Lower lobe of right lung (tissue), 2 donors: ENCODE measurements around the gene PAQR3. TPM values are rescaled to one million over a fixed set of nuclear protein-coding genes. Genes with fewer than 3 reads are reported as not detected.

Experiments
- ATAC-seq, 2 donors: fragments of 200-7000 bp; cut with Tn5 transposase; one replicate each; pipeline ENCODE4 v1.9.1; 2020 to 2022; ENCODE audit warnings: mild to moderate bottlenecking in 2 of 2, moderate library complexity in 2 of 2
- DNase-seq: peaks from one replicate; pipeline ENCODE4 v3.0.0-alpha.2; 2020
- H3K27ac ChIP-seq: fragments of 200-600 bp; one replicate; pipeline ENCODE4 v1.8.0; 2022
- H3K27me3 ChIP-seq: fragments of 200-600 bp; one replicate; pipeline ENCODE4 v1.8.0; 2022; ENCODE audit warnings: low read depth
- H3K36me3 ChIP-seq: fragments of 200-600 bp; one replicate; pipeline ENCODE4 v1.8.0; 2022; ENCODE audit warnings: mild to moderate bottlenecking
- H3K4me1 ChIP-seq: fragments of 200-600 bp; one replicate; pipeline ENCODE4 v1.8.0; 2022
- H3K4me3 ChIP-seq: fragments of 200-600 bp; one replicate; pipeline ENCODE4 v1.8.0; 2022; ENCODE audit warnings: mild to moderate bottlenecking
- H3K9me3 ChIP-seq: fragments of 200-600 bp; one replicate; pipeline ENCODE4 v1.8.0; 2022
- intact Hi-C: fragments of 100-400 bp; cut with DNase I; formaldehyde crosslinking; loops from one replicate; pipeline ENCODE4 v1.11.0; 2022
- total RNA-seq: library from RNA; stranded (reverse); fragmentation: NEBNext Ultra II Directional; extraction: Animal tissue kit (Norgen Biotek cat#: 25700); gene quantifications from one replicate; pipeline ENCODE4 v1.2.1, GENCODE V29; 2021
- TF ChIP-seq, protein P1 (sequence below): fragments of 200-600 bp; IDR thresholded peaks from one replicate; pipeline ENCODE4 v1.8.0; 2022; ENCODE audit warnings: antibody characterized with exemption, mild to moderate bottlenecking
- donor health status: DM: no; HTN: yes; CAD: no; lungs with severe emphysema.

The PAQR3 gene
- total RNA-seq, 1 donor from 2014 or later: 7.7 TPM

DNA sequence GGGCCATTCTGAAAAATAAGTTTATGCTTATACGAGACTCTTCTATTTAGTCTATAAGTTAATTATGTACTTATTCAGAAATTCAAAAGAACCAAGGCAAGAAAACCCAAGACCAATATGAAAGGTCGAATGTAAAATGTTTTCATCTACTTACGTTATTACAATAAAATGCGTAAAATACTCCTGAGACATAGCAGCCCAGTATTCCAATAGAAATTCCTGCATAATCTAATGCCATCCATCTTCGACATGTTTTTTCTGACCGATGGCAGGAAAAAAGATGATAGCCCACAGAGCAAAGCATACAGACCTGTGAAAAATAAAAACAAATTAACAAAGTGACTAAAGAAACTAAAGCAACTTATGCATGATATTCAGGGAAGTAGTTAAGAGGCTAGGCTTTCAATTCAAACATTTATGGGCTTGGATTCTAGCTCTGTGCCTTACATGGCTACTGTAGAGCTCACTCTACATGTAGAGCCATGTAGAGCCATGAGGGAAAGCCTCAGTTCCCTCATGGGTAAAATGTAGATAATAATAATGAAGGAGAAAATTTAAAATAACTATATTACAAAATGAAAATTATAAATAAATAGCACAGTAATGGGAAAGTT, 9.1 kb downstream of the PAQR3 start:
- ATAC-seq (no peak), DNase-seq (no peak)
- Histone ChIP-seq H3K4me3 (no peak overlapping the region), H3K27ac (no peak overlapping the region), H3K4me1 (no peaks in the 10 kb centered on the region), H3K27me3 (no peaks in the 10 kb centered on the region), H3K36me3 (peaks cover 29% of the 10 kb centered on the region), H3K9me3 (no peaks in the 10 kb centered on the region)
- intact Hi-C loops: no loop called here
- TF ChIP-seq, protein P1, sequence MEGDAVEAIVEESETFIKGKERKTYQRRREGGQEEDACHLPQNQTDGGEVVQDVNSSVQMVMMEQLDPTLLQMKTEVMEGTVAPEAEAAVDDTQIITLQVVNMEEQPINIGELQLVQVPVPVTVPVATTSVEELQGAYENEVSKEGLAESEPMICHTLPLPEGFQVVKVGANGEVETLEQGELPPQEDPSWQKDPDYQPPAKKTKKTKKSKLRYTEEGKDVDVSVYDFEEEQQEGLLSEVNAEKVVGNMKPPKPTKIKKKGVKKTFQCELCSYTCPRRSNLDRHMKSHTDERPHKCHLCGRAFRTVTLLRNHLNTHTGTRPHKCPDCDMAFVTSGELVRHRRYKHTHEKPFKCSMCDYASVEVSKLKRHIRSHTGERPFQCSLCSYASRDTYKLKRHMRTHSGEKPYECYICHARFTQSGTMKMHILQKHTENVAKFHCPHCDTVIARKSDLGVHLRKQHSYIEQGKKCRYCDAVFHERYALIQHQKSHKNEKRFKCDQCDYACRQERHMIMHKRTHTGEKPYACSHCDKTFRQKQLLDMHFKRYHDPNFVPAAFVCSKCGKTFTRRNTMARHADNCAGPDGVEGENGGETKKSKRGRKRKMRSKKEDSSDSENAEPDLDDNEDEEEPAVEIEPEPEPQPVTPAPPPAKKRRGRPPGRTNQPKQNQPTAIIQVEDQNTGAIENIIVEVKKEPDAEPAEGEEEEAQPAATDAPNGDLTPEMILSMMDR: no peak

DNA sequence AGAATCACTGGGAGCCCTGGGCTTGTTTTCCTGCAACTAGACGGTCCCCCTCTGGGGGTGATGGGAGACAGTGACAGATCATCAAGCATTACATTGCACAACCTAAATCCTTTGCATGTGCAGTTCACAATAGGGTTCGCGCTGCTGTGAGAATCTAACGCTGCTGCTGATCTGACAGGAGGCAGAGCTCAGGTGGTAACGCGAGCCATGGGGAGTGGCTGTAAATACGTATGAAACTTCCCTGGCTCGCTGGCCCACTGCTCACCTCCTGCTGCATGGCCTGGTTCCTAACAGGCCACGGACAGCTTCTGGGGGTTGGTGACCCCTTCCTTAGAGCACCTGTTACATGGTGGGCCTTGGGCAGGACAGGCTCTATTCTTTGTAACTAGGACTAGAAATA, 10.4 kb downstream of the PAQR3 start:
- intact Hi-C loops: no loop called here

DNA sequence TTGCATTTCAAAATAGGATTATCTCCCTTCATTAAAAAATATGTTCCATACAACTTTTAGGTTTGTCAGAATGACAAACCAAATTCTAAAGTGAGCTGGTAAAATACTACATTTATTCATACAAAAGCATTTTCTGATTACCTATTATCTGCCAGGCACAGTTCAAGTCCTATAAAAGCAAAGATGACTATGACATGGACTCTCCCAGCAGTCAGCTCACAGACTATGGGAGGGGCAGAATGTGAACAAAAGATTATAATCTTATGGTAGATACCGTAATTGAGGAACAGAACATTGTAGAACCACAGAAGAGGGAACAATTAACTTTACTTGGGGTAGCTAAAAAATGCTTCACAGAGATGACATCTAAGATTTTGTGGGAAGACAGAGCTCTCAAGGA, 12.4 kb downstream of the PAQR3 start:
- Histone ChIP-seq H3K4me1 (no peaks in the 10 kb centered on the region), H3K9me3 (no peaks in the 10 kb centered on the region), H3K36me3 (peaks cover 32% of the 10 kb centered on the region), H3K4me3 (no peak overlapping the region), H3K27me3 (no peaks in the 10 kb centered on the region), H3K27ac (no peak overlapping the region)
- intact Hi-C loops: no loop called here
- ATAC-seq (no peak), DNase-seq (no peak)
- TF ChIP-seq, protein P1: no peak

More for the DNA sequence above, 10.4 kb downstream of the PAQR3 start:
- no peaks in the 10 kb centered on the region for H3K4me1 ChIP-seq
- H3K36me3 ChIP-seq: peaks cover 29% of the 10 kb centered on the region
- no peak for DNase-seq
- no peak overlapping the region for H3K4me3 ChIP-seq
- no peak overlapping the region for H3K27ac ChIP-seq
- no peak for ATAC-seq
- no peaks in the 10 kb centered on the region for H3K9me3 ChIP-seq
- no peaks in the 10 kb centered on the region for H3K27me3 ChIP-seq
- TF ChIP-seq, protein P1: no peak

DNA sequence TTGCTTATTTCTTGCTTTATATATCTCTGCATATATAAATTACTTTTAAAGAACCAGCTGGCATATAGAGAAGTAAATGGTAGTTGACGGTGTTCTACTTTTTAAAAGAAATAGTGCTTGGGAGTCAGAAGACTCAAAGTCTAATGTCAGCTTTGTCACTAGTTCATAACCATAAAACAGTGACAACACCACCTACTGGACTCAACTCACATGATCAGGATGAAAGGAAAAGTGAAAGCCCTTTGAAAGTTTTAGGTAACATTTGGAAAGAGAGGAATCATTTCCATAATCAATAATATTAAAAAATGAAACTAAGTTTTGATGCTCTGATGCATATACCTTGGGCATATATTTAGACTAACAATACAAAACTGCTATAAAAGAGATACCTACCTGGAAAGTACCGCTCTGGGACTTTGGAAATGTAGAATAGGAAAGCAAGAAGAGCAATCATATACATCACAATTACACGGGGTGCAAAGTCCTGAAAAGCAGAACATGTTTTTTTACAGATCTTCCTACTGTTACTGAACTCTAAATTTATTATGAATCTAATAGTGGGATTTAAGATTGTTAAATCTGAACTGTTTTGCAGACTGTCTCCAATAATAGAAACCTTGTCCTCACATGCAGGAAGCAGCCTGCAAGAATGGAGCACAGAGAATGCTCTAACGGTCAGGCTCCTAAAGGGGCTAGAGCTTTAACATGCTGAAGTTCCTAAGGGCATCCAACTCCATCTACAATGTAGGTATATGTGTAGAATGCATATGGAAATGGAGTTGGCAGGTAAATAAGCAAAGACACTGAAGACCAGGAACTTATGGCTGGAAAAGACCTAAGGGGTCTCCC, 15.6 kb downstream of the PAQR3 start:
- Histone ChIP-seq H3K4me1 (no peaks in the 10 kb centered on the region), H3K27me3 (no peaks in the 10 kb centered on the region), H3K27ac (no peak overlapping the region), H3K9me3 (no peaks in the 10 kb centered on the region), H3K36me3 (peaks cover 23% of the 10 kb centered on the region), H3K4me3 (no peak overlapping the region)
- intact Hi-C loops: no loop called here
- DNase-seq: no peak
- no peak for ATAC-seq
- TF ChIP-seq, protein P1: no peak

DNA sequence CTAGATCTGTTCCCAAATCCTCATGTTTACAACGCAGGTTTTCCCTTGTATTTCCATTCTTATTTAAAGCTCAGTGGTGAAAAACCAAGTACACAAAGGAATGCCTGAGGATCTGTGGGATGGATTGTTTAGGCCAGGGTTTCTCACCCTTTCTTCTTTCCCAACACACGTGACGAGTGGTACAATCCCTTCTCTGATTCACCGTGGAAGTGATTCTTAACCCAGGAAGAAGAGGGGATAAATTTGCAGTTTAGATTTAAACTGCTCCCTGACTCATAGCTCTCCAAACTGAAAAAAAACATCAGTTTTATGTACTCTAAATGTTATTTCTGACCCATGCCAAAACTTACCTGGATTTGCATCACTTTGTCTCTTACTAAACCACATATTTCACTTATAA, 17.0 kb downstream of the PAQR3 start:
- Histone ChIP-seq H3K27ac (no peak overlapping the region), H3K9me3 (no peaks in the 10 kb centered on the region), H3K36me3 (peaks cover 16% of the 10 kb centered on the region), H3K27me3 (no peaks in the 10 kb centered on the region), H3K4me3 (no peak overlapping the region), H3K4me1 (no peaks in the 10 kb centered on the region)
- DNase-seq: no peak
- intact Hi-C loops: no loop called here
- TF ChIP-seq, protein P1: no peak
- ATAC-seq: no peak
